ENCODE results near the gene OR6X1. TPM values are rescaled to one million over a fixed set of nuclear protein-coding genes. Genes with fewer than 3 reads are reported as not detected.

OR6X1 gene
- total and polyA plus RNA-seq, 9 of the 15 experiments (the other 6 are each of a cell fraction or from before 2014, with no cell fraction given): not detected

GRCh38 chr11:123741159-123742030 lies 12.9 kb downstream of the OR6X1 start, which contains the start of gene ZNF202 (continued):
- TF ChIP-seq POU5F1 (IDR thresholded peaks at IDR 0.05; ENCODE audit: borderline replicate concordance, low read depth, low read length, partially characterized antibody) (no peak), ZC3H8 (IDR thresholded peaks at IDR 0.05) (no peak), ELK3 (CRISPR knock-in tag; IDR thresholded peaks at IDR 0.05) (no peak), ATF3 (IDR thresholded peaks at IDR 0.05) (no peak), ATF3 (CRISPR knock-in tag; conservative IDR thresholded peaks at IDR 0.05) (no peak), ZNF232 (CRISPR knock-in tag; IDR thresholded peaks at IDR 0.05) (no peak), ZNF589 (CRISPR knock-in tag; IDR thresholded peaks at IDR 0.05; ENCODE audit: low read depth) (no peak), THAP12 (CRISPR knock-in tag; IDR thresholded peaks at IDR 0.05) (peak; percentile 99), HDAC1 (IDR thresholded peaks at IDR 0.05) (peak; percentile 76 to 100; a peak in 3 of 4 replicates), MYNN (IDR thresholded peaks at IDR 0.05) (no peak), MYNN (CRISPR knock-in tag; IDR thresholded peaks at IDR 0.05) (no peak), DLX4 (CRISPR knock-in tag; IDR thresholded peaks at IDR 0.05) (no peak), LARP7 (IDR thresholded peaks at IDR 0.05) (no peak), MYBL2 (IDR thresholded peaks at IDR 0.05; ENCODE audit: low read depth) (no peak), MYBL2 (CRISPR knock-in tag; IDR thresholded peaks at IDR 0.05; ENCODE audit: borderline replicate concordance) (no peak), RCOR1 (IDR thresholded peaks at IDR 0.05; ENCODE audit: borderline replicate concordance in 1 of 2, low read depth in 2 of 2, low read length in 2 of 2) (peak in 1 of 2 experiments; percentile 13; a peak in 1 of 4 replicates), PURB (CRISPR knock-in tag; IDR thresholded peaks at IDR 0.05; ENCODE audit: low read depth) (no peak), STAT5B (CRISPR knock-in tag; IDR thresholded peaks at IDR 0.05) (no peak), CLOCK (CRISPR knock-in tag; IDR thresholded peaks at IDR 0.05; ENCODE audit: borderline replicate concordance) (no peak), PTTG1 (tag; IDR thresholded peaks at IDR 0.05; ENCODE audit: low read depth) (no peak), ZNF584 (CRISPR knock-in tag; IDR thresholded peaks at IDR 0.05; ENCODE audit: low read depth) (no peak)

Data from K562 (cell line).